ENCODE measurements around the gene MUC6. TPM values are rescaled to one million over a fixed set of nuclear protein-coding genes. Genes with fewer than 3 reads are reported as not detected.

The MUC6 gene
- total RNA-seq, 2 donors from 2014 or later: not detected

DNA sequence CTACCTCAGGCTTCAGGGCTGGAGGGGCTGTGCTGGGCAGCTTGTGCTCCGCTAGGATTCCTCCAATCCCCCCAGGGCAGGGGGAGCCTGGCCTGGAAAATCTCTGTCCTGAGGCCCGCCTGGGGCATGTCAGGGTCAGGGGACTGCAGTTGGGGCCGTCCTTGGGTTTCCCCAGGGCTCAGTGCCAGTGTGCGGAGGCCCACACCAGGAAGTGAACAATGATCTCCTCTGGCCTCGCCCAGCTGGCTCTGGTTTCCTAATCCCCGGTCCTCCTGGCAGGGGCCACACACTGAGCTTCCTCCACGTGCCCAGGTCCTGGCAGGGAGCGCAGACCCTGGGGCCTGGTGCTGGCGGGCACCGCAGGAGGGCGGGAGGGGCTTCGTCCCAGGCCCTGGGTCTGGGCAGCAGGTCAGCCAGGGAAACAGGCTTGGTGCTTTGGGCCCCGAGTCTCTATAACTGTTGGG, 36.8 kb upstream of the MUC6 start:
- peak; percentile 85 for DNase-seq (ENCODE audit: low spot score)

DNA sequence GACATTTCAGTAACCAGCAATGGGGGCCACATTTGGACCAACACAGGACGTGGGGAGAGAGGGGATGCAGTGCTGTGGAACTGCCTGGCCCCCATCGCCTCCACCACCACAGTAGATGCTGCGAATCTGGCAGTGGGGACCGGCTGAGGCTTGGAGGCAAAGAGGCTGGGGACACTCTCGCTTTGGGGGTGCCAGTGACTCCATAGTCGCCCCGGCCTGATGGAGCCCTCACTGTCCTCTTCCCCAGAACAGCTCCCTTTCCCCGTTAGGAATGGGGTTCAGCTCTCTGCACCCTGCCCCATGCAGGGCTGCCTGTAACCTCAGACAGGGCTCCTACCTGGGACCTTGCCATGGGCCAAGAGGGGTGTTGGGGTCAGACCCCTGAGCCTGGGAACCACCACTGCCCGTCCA, 36.3 kb upstream of the MUC6 start:
- DNase-seq (ENCODE audit: low spot score): peak; percentile 66
- intact Hi-C loops (cut with DNase I): no loop called here

More for the DNA sequence above, 36.8 kb upstream of the MUC6 start:
- intact Hi-C loops (cut with DNase I): no loop called here

DNA sequence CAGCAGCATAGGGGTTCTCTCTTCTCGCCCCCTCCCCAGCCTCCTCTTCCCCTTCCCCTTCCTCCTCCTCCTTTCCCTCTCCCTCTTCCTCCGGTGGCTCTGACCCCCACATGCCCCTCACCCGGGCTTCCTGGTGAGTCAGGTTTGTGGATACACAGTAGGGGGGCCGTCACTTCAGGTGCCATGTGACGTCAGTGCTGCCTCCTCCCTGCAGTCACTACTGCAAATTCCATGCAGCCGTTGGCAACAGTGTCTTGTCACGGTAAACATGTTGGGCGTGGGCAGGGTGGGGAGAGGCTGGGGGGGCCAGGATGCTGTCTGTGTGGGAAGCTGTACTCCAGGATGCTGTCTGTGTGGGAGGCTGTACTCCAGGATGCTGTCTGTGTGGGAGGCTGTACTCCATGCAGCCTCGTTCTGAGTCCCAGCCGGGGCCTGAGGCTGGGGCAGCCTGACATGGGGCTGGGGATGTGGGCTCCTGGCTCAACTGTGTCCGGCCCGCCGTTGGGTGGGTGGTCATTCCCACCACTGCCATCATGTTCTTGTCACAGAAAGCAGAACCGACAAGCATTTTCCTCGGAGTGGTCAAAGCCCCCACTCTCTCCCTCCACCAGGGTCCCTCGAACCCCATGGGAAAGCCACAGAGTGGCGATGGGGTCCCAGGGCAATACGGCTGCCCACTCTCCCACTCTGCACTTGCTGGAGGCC, 35.8 kb upstream of the MUC6 start:
- intact Hi-C loops (cut with DNase I): no loop called here
- DNase-seq (ENCODE audit: low spot score): peak; percentile 75

DNA sequence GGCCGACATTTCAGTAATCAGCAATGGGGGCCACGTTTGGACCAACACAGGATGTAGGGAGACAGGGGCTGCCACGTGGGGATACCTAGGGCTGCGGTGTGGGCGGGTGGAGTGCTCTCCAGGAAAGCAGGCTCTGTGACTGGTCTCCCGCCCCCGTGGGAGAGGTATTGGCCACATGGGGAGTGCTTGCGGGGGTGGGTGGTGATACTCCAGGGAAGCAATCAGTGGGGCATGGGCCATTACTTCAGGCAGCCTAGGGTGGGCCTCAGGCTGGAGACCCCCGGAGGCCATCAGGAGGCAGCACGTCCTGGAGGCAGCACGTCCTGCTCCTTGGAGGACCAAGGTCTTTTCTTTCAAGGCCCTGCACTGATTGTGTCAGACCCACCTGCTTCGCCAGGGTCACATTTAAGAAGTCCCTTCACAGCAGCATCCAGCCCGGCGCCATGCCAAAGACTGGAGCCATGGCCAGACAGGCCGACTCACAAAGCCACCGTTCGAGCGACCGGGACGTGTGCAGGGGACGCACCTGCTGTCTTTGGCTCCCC, 35.1 kb upstream of the MUC6 start:
- peak; percentile 69 for DNase-seq (ENCODE audit: low spot score)
- intact Hi-C loops (cut with DNase I): no loop called here

DNA sequence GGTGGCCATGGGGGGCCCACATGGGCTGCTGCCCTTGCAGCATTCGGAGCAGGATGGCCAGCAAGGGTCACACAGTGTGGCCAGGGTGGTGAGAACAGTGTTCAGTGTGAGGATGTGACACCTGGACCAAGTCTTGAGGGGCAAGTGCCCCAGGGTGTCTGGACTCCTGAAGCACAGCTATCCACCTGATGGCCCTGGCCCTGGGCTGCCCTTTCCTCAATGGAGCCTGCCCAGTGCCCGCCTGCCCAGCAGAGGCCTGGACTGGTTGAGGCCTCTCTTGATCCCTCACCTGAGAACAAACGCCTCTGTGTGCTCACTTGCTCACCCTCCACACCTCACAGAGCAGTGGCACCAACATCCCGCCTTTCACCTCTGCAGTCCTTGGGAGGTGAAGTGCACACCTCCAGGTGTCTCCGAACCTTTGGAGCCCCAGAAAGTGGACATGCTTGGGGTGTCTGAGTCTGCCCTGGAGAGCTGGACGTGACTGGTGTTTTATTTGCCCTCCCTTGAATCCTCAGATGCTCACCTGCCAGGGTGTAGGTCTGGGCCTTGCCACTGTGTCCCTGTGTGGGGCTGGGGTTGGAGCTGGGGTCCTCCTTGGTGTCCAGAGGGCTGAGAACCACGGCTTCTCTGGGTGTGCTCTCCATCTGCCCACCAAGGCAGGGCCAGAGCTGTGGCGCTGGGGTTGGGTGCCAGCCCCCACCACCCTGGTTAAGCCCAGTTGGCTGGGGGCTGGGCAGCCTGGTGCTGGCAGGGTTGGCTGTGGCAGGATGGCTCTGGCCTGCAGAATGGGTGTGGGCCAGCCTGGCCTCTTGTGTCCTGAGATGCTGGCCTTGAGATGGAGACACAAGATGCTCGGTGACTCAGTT, 34.3 kb upstream of the MUC6 start:
- peak; percentile 76 for DNase-seq (ENCODE audit: low spot score)
- intact Hi-C loops (cut with DNase I): no loop called here

DNA sequence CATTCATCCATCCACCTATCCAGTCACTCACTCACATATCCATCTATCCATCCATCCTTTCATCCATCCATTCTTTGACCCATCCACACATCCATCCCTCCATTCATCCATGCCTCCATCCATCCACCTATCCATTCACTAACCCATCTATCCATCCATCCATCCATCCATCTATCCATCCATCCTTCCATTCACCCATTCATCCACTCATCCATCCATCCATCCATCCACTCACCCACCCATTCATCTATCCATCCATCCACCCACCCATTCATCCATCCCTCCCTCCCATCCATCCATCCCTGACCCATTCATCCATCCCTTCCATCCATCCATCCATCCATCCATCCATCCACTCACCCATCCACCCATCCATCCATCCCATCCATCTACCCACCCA, 33.2 kb upstream of the MUC6 start:
- no peak for DNase-seq (ENCODE audit: low spot score)
- intact Hi-C loops (cut with DNase I): no loop called here

DNA sequence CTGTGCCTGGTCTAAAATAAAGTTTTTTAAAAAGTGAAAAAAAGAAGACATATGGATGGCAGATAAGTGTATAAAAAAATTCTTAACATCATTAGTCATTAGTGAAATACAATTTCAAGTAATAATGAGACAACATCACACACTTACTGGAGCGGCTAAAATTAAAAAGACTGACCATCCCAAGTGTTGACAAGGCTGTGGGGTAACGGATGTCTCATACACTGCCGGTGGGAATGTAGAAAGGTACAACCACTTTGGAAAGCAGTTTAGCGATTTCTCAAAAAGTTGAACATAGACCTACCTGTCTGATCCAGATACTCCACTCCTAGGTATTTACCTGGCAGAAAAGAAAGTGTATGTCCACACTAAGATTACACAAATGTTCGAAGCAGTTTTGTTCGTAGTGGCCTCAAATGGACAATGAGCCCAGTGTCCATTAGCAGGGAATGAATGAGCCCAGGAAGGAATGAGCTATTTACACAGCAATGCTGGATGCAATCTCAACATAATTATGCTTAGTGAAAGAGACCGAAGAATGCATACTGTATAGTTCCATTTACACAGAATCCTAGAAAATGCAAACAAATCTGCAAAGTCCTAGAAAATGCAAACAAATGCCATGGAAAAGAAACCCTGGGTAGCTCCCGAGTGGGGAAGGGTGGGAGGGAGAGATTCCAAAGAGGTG, 31.4 kb upstream of the MUC6 start:
- intact Hi-C loops (cut with DNase I): no loop called here
- DNase-seq (ENCODE audit: low spot score): no peak

DNA sequence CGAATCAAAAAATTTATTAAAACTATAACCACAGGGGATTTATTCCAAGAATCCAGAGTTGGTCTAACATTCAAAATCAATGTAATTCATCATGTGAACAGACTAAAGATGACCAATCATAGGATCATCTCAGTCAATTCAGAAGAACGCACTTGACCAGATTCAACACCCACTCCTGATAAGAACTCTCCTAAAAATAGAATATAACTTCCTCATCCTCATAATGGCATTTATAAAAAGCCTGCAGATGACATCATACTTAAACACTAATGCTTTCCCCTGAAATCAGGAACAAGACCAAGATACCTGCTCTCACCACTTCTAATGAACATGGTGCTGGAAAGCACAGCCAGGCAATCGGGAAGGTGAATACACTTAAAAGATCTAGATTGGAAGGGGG, 27.6 kb upstream of the MUC6 start:
- no peak for DNase-seq (ENCODE audit: low spot score)
- intact Hi-C loops (cut with DNase I): loop anchor here in 1 of 2 donors (5.0 kb wide), 1 partner anchor 1773 kb away; no protein-coding TSS in a partner anchor

DNA sequence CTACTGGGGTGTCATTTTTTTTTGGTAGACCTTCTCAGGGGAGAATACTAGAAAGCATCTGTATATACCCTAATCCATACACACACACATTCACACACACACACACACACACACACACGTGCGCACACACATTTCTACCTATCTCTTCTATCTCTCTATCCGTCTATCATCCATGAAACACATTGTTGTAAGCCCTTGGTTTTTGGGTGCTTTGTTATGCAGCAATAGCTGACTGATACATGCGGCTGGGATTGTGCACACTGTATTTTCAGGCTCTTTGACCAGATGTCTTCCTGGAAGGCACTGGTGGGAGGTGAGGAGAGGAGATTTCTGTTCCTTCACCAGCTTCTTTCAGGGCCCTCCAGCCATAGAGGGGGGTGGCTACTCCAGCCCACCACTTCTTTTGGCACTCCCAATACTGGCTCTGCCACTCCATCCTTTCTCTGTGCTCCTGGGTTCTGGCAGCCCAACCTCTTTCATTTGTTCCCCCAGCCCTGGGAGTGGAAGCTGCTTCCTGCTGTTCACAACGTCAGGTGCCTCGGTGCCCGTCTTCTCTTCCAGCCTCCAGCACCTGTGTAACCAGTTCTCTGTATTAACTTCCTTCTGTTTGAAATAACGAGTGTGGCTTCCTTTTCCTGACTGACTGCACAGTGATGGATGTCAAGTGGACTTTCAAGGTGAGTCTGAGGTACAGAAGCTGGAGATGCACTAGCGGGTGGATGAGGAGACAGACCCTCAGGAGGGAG, 25.7 kb upstream of the MUC6 start:
- intact Hi-C loops (cut with DNase I): loop anchor here in 1 of 2 donors (5.0 kb wide), 1 partner anchor 1775 kb away; no protein-coding TSS in a partner anchor

DNA sequence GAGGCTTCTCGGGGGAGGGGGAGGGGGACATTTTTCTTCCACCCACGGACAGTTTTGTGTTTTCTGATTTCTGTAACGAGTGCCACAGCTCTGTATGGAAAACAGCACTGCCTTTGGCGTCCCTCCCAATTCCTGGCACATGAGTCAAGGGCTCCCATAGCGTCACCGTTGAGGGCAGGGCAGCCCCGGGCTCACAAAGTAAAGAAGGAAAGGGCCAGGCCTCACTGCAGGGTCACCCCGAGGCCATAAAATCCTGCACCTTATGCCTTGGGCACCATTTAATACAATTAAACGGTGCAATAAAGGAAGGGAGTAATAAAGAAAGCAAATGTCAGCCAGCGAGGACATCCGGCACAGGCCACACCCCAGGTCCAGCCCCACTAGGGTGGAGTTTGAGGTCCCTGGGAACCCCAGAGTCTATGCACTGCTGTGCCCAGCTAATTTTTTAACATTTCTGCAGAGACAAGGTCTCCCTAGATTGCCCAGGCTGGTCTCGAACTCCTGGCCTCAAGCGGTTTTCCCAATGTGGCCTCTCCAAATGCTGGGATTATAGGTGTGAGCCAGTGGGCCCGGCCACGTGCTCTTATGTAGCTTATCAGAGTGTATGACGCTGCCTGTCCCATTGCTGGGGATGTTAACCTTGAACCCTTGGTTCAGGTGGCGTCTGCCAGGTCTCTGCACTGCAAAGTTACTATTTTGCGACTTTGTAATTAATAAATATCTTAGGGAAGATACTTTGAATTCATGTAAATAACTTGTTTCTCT, 24.5 kb upstream of the MUC6 start:
- peak; percentile 85 for DNase-seq (ENCODE audit: low spot score)
- intact Hi-C loops (cut with DNase I): loop anchor here in 1 of 2 donors (5.0 kb wide), 1 partner anchor 1776 kb away; no protein-coding TSS in a partner anchor

More for the DNA sequence above, 25.7 kb upstream of the MUC6 start:
- no peak for DNase-seq (ENCODE audit: low spot score)

DNA sequence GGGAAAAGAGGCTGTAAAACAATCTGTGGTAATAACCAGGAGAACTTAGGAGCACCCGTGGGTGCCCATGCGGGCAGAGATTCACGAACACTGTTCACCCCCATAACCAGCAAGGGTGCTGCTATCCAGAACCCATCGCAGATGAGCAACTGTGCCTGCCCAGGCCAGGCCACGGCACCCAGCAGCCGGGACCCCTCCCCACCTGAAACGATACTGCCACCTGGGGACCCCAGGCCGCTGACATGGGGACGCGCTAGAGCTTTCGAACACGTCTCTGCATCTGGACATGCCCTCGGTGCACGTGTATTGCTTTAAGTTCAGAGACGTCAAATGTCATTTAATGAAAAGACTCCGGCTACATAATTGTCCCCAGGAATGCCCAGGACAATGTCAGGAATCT, 23.9 kb upstream of the MUC6 start:
- peak; percentile 65 for DNase-seq (ENCODE audit: low spot score)
- intact Hi-C loops (cut with DNase I): loop anchor here in 1 of 2 donors (5.0 kb wide), 1 partner anchor 1777 kb away; no protein-coding TSS in a partner anchor

DNA sequence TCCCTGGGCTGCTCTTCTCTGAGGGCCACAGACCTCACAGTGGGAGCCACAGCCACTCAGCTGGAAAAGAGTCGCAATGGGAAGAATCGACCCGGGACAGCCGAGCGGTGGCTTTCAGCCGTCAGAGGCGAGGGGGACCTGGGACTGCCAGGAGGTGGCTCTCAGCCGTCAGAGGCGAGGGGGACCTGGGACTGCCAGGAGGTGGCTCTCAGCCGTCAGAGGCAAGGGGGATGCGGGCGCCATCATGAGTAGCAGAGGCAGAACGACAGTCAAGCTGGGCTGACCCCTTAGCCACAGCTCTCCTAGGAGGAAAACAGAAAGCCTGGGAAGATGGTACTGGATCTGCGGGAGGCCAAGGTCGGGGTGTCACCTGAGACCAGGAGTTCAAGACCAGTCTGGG, 23.2 kb upstream of the MUC6 start:
- peak; percentile 50 for DNase-seq (ENCODE audit: low spot score)
- intact Hi-C loops (cut with DNase I): loop anchor here in 1 of 2 donors (5.0 kb wide), 1 partner anchor 1778 kb away; no protein-coding TSS in a partner anchor

DNA sequence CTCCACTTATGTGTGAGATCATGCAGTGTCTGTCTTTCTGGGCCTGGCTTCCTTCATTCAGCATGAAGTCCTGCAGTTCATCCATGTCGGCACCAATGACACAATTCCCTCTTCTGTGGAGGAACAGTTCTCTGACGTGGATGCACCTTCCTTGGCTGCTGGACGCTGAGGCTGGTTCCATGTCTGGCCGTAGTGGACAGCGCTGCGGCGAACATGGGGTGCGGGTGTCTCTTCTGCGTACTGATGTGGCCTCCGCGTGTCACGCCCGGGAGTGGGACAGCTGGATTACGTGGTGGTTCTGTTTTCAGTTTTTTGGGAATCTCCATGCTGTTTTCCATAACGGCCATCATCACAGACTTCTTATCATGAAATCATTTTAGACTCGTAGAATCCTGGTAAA, 21.3 kb upstream of the MUC6 start:
- intact Hi-C loops (cut with DNase I): no loop called here
- no peak for DNase-seq (ENCODE audit: low spot score)

DNA sequence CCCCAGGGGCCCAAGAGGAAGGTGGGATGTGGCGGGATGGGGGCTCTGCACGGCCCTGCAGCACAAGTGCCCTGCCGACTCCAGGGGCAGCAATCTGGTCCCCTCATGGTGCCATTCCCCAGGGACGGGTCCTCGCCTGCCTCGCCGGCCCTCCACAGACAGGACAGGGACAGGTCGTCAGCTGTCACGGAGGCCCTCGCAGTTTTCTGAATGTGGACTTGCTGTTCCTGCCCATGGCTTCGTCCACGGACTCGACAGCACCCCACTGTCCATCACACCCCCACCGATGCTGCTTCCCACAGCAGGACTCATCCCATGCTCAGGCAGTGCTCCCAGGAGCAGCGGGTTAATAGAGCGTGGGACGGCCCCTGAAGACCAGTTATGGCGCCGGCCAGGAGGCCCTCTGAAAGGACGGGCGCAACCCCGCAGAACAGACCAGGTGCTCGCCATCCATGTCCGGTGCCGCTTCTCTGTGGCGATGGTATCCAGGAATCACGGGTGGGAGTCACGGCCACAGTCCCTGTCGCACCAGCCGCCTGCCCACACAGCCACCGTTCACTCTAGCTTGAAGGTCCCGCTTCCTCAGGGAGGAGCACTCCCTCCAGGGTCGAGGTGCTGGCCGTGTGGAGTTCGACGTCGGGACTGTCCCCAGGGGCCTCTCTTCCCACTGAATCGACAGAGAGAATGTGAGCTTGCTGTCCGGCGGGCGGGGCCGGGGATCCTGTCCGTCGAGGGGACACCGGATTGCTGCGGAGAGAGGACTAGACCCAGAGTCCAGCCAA, 19.7 kb upstream of the MUC6 start:
- peak; percentile 77 for DNase-seq (ENCODE audit: low spot score)
- intact Hi-C loops (cut with DNase I): no loop called here

DNA sequence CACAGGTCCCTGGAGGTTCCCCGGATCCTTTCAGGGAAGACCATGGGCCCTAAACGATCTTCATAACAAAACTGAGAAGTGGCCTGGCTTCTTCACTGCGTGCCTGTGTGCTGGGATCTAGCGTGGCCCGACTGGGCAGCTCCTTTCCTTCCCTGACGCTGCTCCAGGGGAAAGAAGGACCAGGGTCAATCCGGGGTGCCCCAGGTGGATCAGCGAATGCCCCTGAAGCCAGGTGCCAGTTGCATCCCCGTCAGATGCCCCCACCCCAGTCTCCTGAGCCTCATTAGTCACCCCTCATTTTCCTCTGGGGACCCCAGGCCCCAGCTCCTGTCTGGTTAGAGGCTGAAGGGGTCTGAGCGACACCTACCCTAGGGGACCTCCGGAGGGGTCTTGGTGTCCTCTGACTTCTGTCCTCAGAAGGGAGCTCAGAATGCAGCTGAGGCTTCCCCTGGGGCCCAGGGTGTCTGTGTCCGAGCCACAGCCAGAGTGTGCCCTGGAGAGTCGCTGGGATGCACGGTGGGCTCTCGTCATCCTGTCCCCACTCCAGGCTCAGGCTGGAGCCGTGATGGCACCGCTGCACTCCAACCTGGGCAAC, 18.7 kb upstream of the MUC6 start:
- intact Hi-C loops (cut with DNase I): no loop called here
- peak; percentile 56 for DNase-seq (ENCODE audit: low spot score)
